Stimulated activated CD8-positive, alpha-beta memory T cell treated with anti-CD3 and anti-CD28 coated beads, Interleukin-4, amount 100 ng/mL, for 48 hours (primary cell): ENCODE measurements around the gene EGFL7.

Experiments
- DNase-seq: peaks from one replicate; pipeline ENCODE4 v3.0.0-alpha.2; 2020

EGFL7 gene

GRCh38 chr9:136662656-136663581, at the start of gene EGFL7:
Gene EGFL7 (plus strand): TSS chr9:136662916. CDS start chr9:136668283, 5,367 bp downstream.
- DNase-seq = no peak

- DNase-seq = no peak
These were observed 48.8 kb upstream of the EGFL7 start for GRCh38 chr9:136613824-136614371.

DNA sequence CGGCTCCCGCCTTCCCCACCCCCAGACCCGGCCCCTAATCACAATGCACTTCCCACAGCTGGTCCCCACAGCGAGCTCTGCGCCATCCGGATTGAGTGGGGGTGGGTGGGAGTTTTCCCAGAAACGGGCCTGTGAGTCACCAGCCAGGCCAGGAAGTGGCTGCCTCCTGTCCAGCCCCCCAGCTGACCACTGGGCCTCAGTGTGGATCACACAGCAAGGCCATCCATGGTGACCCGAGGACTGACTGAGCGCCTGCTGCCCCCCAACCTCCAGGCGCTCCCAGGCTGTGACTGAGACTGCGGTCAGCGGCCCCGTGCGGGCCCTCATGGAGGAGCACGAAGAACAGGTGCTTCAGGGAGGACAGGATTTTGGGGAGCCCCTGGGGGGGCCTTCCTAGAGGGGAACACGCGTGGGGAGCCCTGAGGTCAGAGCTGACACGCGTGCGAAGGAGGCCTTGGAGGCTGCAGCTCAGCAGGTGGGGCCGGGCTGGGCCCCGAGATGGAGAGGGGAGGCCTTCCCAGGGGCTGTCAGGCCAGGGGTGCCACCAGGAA, 48.3 kb upstream of the EGFL7 start:
- DNase-seq = no peak

GRCh38 chr9:136614967-136615623, 47.6 kb upstream of the EGFL7 start:
- DNase-seq = no peak

GRCh38 chr9:136615631-136616306, 46.9 kb upstream of the EGFL7 start:
- no peak for DNase-seq

DNA sequence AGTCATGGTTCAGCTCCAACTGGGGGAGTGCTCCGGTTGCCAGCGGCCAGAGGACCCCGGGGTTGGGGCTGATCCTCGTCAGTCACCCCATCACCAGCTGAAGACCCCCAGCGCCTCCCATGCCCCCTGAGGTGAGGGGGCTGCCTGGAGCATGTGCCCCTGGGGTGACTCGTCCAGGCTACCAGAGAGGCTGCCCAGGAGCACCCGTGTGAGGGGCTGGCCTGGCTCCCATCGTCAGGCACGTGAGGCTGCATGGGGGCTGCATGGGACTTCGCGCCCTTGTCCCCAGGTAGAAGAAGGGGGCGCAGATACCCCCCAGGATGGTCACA, 46.4 kb upstream of the EGFL7 start:
- DNase-seq = no peak

DNA sequence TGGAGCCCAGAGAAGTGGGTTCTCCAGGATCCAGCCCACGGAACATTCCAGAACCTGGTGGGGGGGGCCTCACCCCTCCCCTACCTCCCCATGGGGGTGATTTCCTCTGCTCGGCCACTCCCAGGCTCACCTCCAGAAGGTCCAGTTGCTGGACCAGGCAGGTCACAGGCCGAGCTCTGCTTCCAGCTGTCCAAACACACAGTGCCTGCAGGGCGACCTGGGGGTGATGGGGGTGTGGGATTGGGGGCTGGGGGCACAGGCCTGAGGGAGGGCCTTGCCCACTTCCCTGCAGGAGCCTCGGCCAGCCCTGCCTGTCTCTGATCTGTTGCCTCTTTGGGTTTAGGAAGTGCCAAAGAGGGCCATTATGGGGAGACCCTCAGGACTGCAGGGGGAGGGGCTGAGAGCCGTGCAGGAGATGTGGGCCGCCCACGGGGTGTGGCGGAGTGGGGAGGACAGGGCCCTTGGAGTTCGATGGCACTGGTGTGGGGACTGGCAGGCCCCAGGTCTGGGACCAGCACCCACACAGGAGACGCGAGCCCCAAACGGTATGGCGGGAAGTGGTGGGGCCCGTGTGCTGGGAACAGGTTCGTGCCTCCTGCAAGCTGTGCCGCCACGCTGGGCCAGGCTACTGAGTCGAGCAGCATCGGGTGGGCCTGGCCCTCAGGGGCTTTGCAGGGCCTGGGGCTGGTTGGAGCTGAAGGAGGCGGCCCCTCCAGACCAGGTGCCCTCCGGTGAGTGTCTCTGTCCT, 45.6 kb upstream of the EGFL7 start:
- no peak for DNase-seq

GRCh38 chr9:136617746-136618579, 44.8 kb upstream of the EGFL7 start:
- no peak for DNase-seq

DNA sequence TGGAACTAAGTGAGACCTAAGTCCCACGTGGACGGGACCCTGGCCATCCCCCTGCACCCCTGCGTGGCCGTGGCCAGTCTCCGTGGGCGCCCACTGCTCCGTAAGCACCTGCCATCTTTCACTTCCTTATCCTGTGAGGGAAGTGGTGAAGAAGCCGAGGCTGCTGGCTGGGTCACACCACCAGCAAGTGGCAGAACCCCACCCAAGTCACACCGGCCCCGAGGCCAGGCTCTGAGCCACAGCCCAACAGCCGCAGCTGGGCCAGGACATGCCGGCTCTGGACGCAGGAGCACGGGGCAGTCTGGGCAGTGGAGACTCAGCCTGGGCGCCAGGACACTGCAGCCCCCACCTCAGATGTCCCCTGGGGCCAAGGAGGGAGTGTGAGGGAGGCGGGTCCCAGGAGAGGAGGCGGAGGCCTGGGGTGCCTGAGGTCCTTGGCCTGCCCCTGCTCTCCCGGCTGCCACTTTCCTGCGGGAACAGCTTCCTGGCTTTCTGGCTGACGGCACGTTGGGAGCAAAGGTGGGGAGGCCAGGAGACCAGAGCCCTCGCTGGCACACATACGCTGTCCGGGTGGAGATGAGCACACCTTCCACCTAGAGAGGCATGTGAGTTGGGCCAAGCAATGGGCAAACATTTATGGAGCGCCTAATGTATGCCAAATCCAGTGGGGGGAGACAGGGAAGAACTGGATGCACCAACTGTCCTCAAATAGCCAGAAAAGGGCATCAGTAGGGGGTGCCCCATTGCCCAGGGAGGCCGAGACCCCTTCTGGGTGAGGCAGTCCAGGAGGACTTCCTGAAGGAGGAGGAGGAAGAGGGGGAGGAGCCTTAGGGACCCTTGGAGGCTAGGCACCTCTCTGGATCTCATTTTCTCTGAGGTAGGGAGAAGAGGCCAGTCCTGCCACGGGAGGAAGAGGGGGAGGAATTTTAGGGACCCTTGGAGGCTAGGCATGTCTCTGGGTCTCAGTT, 43.9 kb upstream of the EGFL7 start:
- no peak for DNase-seq

DNA sequence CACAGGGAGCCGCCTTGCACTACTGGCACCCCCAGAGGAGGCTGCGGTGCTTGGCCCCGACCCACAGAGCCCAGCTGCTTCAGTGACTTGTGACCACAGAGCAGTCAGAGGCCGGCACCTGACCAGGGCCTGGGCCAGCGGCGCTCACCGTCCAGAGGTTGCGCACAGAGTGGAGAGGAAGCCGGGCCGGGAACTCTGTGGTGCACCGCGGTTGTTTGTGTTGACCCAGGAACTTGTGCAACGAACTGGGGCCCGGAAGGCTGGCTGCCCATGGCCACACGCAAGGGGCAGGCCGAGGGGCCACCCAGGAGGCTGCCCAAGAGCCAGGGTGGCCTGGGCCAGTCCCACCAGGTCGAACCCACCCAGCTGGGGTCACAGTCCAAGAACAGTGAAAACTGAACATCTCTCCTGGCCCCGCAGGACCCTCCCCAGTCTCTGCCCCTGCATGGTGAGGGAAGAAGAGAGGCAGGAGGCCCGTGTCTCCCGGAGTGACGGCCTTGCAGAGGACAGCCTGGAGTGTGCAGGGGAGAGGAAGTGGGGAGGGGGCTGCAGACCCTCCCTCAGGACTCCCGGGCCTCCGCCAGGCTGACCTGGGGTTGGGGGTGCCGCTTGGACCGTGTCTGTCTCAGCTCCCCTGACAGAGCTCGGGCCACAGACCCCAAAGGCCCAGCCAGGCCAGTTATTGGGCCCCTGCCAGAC, 42.8 kb upstream of the EGFL7 start:
- no peak for DNase-seq

DNA sequence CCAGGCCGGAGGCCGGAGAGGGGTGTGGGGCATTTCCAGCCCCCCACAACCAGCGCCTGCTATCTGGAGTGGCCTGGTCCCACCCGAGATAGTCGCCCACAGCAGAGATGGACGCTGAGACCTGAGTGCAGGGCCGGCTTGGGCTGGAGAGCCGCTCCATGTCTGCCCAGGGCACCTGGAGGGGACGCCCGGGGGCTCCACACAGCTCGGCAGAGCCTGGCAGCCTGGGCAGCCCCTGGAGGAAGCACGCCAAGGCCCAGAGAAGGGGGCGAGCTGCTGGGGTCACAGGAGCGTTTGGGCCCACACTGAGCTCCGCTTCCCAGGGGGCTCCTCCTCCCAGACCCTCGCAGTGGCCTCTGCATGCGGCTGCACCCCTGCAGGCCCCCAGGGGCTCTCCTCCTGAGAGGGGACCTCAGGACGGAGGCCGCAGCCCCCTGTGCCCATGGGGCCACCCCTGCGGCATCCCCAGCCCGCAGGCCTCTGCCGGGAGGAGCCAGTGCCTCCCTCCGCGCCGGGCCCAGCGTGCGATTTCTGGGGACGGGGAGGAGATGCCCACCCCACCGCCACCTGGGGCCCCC, 42.2 kb upstream of the EGFL7 start:
- DNase-seq = no peak

DNA sequence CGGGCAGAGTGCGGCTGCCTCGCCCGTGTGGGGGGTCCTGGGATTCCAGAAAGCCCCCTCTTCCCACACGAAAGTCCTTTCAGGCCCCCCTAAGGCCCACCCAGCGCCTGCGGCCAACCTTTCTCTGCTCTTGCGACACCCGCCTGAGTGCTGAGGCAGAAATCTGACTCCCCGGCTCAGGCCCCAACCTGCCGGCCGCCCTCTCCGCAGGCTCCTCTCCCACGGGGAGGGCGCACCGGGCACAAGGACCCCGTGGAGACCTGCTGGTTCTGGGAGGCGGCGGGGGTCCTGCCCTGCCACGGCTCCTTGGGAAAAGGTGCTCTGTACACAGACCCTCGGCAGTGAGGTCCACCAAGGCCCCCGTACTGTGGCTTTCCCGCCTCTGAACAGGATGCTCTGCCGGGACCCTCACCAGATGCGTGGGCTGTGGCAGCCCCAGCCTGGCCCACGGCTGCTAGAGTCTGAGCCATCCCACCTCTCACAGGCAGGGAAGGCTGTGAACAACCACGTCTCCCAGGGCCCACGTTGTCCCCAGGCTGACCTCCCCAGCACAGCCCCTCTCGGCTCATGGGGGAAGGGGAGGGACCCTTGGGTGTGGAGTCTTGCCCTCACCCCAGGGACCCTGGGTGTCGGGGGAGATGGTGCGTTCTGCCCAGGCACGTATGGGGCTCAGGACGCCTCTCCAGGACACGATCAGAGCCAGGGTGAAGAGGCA, 41.5 kb upstream of the EGFL7 start:
- DNase-seq = no peak

DNA sequence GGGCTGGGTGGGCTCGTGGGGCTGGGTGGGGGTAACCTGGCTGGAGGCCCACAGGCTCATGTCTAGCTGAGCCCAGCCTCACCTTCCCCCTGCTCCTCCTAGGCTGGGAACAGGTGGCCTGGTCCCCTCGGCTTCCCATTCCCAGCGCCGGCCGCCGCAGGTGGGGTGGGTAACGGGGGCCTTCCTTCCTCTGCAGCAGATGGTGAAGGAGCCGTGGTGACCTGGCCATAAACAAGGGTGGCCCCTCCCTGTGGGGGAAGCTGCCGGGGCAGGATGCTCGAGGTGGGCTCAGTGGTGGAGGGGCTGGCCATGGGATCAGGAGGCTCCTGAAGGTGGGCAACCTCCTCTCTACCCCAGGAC, 41.0 kb upstream of the EGFL7 start:
- no peak for DNase-seq

GRCh38 chr9:136622538-136622948, 40.2 kb upstream of the EGFL7 start:
- no peak for DNase-seq

GRCh38 chr9:136623016-136623841, 39.5 kb upstream of the EGFL7 start:
- DNase-seq = no peak

GRCh38 chr9:136623842-136624183, 38.9 kb upstream of the EGFL7 start:
- DNase-seq = no peak

- no peak for DNase-seq
These were observed 38.3 kb upstream of the EGFL7 start for GRCh38 chr9:136624184-136624951.
